ENCODE measurements around the gene DLX2. TPM values are rescaled to one million over a fixed set of nuclear protein-coding genes. Genes with fewer than 3 reads are reported as not detected.

Gene DLX2
- total RNA-seq, 1 experiment from 2014 or later, result 0.82 TPM

DNA sequence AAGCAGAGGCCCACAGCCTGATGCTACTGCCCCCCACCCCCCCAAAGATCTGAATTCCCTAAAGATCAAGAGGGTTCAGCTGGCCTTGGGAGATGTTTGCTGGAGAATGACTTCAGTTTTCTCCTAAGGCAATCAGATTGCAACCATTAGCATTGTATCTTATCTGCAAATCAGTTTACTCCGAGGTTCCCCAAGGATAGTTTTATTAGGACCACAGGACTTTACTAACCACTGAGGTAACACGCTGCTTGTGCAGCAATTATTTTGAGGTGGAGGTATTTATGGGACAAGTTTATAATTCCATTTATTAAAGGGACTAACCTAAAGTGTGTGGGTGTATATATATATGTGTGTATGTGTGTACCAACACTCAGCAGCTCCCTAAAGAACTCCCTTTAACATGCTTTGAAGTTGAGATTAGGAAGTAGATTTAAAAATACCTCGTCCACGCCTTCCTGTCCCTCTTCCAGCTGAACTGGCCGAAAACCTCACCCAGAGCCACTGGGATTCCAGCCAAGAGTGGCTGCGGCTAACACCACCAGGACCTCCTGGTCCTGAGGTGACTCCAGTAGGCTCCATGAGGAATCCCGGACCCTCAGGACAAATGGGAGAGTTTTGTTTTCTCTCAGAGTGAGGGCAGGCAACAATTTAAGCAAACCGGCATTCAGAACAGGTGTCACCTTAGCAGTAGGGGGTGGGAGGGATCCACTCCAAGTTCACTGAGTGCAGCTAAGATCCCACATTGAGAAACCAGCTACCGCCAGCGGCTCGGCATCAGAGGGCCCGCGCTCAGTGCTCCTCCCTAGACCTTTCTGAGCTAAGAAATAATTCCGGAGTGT is 20.4 kb downstream of the DLX2 start:
- Histone ChIP-seq H3K27me3 (replicated peaks; ENCODE audit: control insufficient read depth, insufficient read depth, low read length) (no peaks in the 10 kb centered on the region), H3K36me3 (ENCODE audit: control insufficient read depth, insufficient read depth, low read length) (no peaks in the 10 kb centered on the region; the same call in 1 of the 2 replicates), H3K9me3 (no peaks in the 10 kb centered on the region), H3K4me1 (no peaks in the 10 kb centered on the region), H3K4me3 (ENCODE audit: low read depth, low read length) (no peak overlapping the region)
- Mint-ChIP-seq H3K36me3 (ENCODE audit: insufficient read depth, unreplicated experiment) (peaks cover 14% of the 10 kb centered on the region), H3K27ac (ENCODE audit: unreplicated experiment) (no peak overlapping the region), H3K27me3 (ENCODE audit: insufficient read depth, unreplicated experiment) (peaks cover 14% of the 10 kb centered on the region), H3K9me3 (ENCODE audit: unreplicated experiment) (no peaks in the 10 kb centered on the region), H3K4me3 (ENCODE audit: unreplicated experiment) (no peak overlapping the region), H3K4me1 (ENCODE audit: low read depth, unreplicated experiment) (no peaks in the 10 kb centered on the region)
- DNase-seq, result no peak
- intact Hi-C loops (cut with micrococcal nuclease; ENCODE audit: unreplicated experiment), result loop anchor here (10.0 kb wide), 1 partner anchor 78 kb away; no protein-coding TSS in a partner anchor
- no TSS peak for BruUV-seq (replicated peaks)
- TF ChIP-seq CTCF (IDR thresholded peaks at IDR 0.05; ENCODE audit: insufficient read depth in 1 of 2, low read depth in 1 of 2, low read length in 1 of 2, severe bottlenecking in 1 of 2, unreplicated experiment in 1 of 2), result no peak
- POLR2A ChIA-PET, result no interaction called here
- CTCF ChIA-PET, result no interaction called here

- H3K27me3 Mint-ChIP-seq (ENCODE audit: insufficient read depth, unreplicated experiment), result peaks cover 12% of the 10 kb centered on the region
- no peaks in the 10 kb centered on the region for H3K27me3 ChIP-seq (replicated peaks; ENCODE audit: control insufficient read depth, insufficient read depth, low read length)
Observed at GRCh38 chr2:172081221-172082022, 21.3 kb downstream of the DLX2 start.

More at GRCh38 chr2:172081221-172082022, 21.3 kb downstream of the DLX2 start:
- H3K4me3 Mint-ChIP-seq (ENCODE audit: unreplicated experiment), result no peak overlapping the region
- BruUV-seq (replicated peaks), result no TSS peak
- Histone ChIP-seq H3K9me3 (no peaks in the 10 kb centered on the region), H3K4me1 (no peaks in the 10 kb centered on the region), H3K36me3 (ENCODE audit: control insufficient read depth, insufficient read depth, low read length) (no peaks in the 10 kb centered on the region; the same call in 1 of the 2 replicates), H3K4me3 (ENCODE audit: low read depth, low read length) (no peak overlapping the region)
- no peak for TF ChIP-seq CTCF (IDR thresholded peaks at IDR 0.05; ENCODE audit: insufficient read depth in 1 of 2, low read depth in 1 of 2, low read length in 1 of 2, severe bottlenecking in 1 of 2, unreplicated experiment in 1 of 2)
- intact Hi-C loops (cut with micrococcal nuclease; ENCODE audit: unreplicated experiment), result loop anchor here (10.0 kb wide), 1 partner anchor 77 kb away; no protein-coding TSS in a partner anchor
- H3K36me3 Mint-ChIP-seq (ENCODE audit: insufficient read depth, unreplicated experiment), result peaks cover 14% of the 10 kb centered on the region
- no peaks in the 10 kb centered on the region for H3K9me3 Mint-ChIP-seq (ENCODE audit: unreplicated experiment)
- ChIA-PET CTCF (no interaction called here), POLR2A (no interaction called here)
- no peaks in the 10 kb centered on the region for H3K4me1 Mint-ChIP-seq (ENCODE audit: low read depth, unreplicated experiment)
- H3K27ac Mint-ChIP-seq (ENCODE audit: unreplicated experiment), result no peak overlapping the region
- DNase-seq, result no peak
